ENCODE results near the gene CD6. TPM values are rescaled to one million over a fixed set of nuclear protein-coding genes. Genes with fewer than 3 reads are reported as not detected.

The CD6 gene
- total RNA-seq, 1 experiment from 2014 or later, result not detected

DNA sequence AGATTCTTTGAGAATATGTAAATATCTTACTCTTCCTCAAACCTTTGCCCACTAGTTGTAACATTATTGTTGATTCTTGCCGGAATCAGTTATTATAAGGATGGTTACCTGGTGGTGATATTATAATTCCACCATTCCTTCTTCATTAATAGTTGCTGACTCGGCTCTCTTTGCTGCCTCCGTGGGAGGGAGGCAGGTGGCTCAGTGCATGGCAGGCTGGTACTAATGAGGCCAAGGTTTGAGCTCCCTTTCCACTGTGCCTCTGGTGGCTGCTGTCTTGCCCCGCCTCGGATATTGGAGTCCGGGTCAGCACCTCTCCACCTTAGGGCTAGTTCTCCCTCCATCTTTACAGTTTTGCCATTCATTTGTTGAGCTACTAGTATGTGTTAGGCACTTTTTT lies 12.7 kb downstream of the CD6 start:
- no peak overlapping the region; a peak in 1 of 7 replicates for H3K27ac Mint-ChIP-seq
- Histone ChIP-seq H3K4me2 (ENCODE audit: insufficient read depth, insufficient read length, low read length) (no peak overlapping the region), H3K56ac (ENCODE audit: insufficient read length, low read depth, low read length) (no peak overlapping the region), H3K23me2 (ENCODE audit: insufficient read length, low read depth, low read length, poor library complexity, severe bottlenecking) (no peaks in the 10 kb centered on the region), H2BK15ac (ENCODE audit: low read depth, low read length) (no peak overlapping the region), H4K8ac (replicated peaks; ENCODE audit: insufficient read length, low read depth, low read length) (no peak overlapping the region), H3K9ac (ENCODE audit: extremely low read depth, insufficient read length, low read length) (no peak overlapping the region), H3K27me3 (ENCODE audit: insufficient read depth, low read length) (no peaks in the 10 kb centered on the region; the same call in 1 of the 2 replicates), H2BK5ac (ENCODE audit: insufficient read length, low read length) (no peak overlapping the region), H2AFZ (ENCODE audit: low read length) (no peak overlapping the region), H3K18ac (ENCODE audit: insufficient read length, low read depth, low read length) (no peak overlapping the region), H4K5ac (ENCODE audit: insufficient read length, low read depth, low read length) (no peak overlapping the region), H3K79me2 (ENCODE audit: insufficient read depth, low read length) (no peaks in the 10 kb centered on the region), H2AK5ac (ENCODE audit: insufficient read length, low read length) (no peak overlapping the region), H2BK20ac (ENCODE audit: low read depth, low read length, poor library complexity, severe bottlenecking) (no peak overlapping the region), H4K91ac (ENCODE audit: insufficient read length, low read depth, low read length) (no peak overlapping the region), H3K23ac (ENCODE audit: insufficient read length, low read depth, low read length) (no peak overlapping the region), H3K4me1 (ENCODE audit: insufficient read depth, low read length) (no peaks in the 10 kb centered on the region), H3K14ac (ENCODE audit: insufficient read depth, low read length) (no peak overlapping the region), H2BK12ac (ENCODE audit: insufficient read length, low read depth, low read length) (no peak overlapping the region), H3K9me3 (ENCODE audit: control insufficient read depth, low read depth, low read length) (no peaks in the 10 kb centered on the region), H3K79me1 (ENCODE audit: insufficient read depth, low read depth, low read length, poor library complexity, severe bottlenecking) (no peaks in the 10 kb centered on the region), H2BK120ac (ENCODE audit: low read depth, low read length, poor library complexity, severe bottlenecking) (no peak overlapping the region), H3T11ph (ENCODE audit: low read length) (no peak overlapping the region), H3K4ac (ENCODE audit: low read depth, low read length) (no peak overlapping the region), H4K20me1 (ENCODE audit: control insufficient read depth, insufficient read depth, insufficient read length) (no peaks in the 10 kb centered on the region), H3K27ac (ENCODE audit: insufficient read length, low read depth, low read length) (no peak overlapping the region)
- no CpG with 5 or more reads among the region's 6 CpGs for WGBS (ENCODE audit: extremely low coverage, insufficient read length, low lambda C conversion rate)
- H3K27me3 Mint-ChIP-seq (ENCODE audit: low read depth), result peaks cover 28% of the 10 kb centered on the region
- no peaks in the 10 kb centered on the region for H3K9me3 Mint-ChIP-seq
- H3K36me3 Mint-ChIP-seq (ENCODE audit: insufficient read depth in 1 of 3, low read depth in 3 of 3), result no peaks in the 10 kb centered on the region
- H3K4me1 Mint-ChIP-seq, result 0 out of 4 replicates have a peak, but pooled peaks cover 2 to 6% of the 10 kb centered on the region in 2 experiments
- no peak for DNase-seq
- H3K4me3 Mint-ChIP-seq, result no peak overlapping the region
- TF ChIP-seq, protein P1, sequence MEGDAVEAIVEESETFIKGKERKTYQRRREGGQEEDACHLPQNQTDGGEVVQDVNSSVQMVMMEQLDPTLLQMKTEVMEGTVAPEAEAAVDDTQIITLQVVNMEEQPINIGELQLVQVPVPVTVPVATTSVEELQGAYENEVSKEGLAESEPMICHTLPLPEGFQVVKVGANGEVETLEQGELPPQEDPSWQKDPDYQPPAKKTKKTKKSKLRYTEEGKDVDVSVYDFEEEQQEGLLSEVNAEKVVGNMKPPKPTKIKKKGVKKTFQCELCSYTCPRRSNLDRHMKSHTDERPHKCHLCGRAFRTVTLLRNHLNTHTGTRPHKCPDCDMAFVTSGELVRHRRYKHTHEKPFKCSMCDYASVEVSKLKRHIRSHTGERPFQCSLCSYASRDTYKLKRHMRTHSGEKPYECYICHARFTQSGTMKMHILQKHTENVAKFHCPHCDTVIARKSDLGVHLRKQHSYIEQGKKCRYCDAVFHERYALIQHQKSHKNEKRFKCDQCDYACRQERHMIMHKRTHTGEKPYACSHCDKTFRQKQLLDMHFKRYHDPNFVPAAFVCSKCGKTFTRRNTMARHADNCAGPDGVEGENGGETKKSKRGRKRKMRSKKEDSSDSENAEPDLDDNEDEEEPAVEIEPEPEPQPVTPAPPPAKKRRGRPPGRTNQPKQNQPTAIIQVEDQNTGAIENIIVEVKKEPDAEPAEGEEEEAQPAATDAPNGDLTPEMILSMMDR (conservative IDR thresholded peaks at IDR 0.05), result no peak

Data from H9 (cell line).